Fibroblast of villous mesenchyme (primary cell): ENCODE measurements around the gene HECW1. TPM values are rescaled to one million over a fixed set of nuclear protein-coding genes. Genes with fewer than 3 reads are reported as not detected.
A peak's percentile ranks its signal among the peaks of the same experiment; 100 is the strongest.

Experiments
- DNase-seq: peaks from one replicate; pipeline ENCODE4 v3.0.0-alpha.2; 2010; ENCODE audit warnings: low read depth
- H3K4me3 ChIP-seq: 2 replicates; pipeline ENCODE4 v1.5.1; 2011; ENCODE audit warnings: low read depth, mild to moderate bottlenecking, low read length
- CTCF ChIP-seq: IDR thresholded peaks from 2 replicates; pipeline ENCODE4 v1.5.1; 2012; ENCODE audit warnings: low read depth, mild to moderate bottlenecking, low read length; ENCODE audit not compliant: insufficient read depth
- total RNA-seq: library from RNA; depleted of rRNA; stranded (reverse); fragments of >200 nt; gene quantifications from 2 replicates; pipeline ENCODE4 v1.2.3, GENCODE V29; 2012

The HECW1 gene
- total RNA-seq, 1 donor: 1.7 TPM

GRCh38 chr7:43362652-43363034, 250.2 kb downstream of the HECW1 start:
- DNase-seq: no peak

GRCh38 chr7:43363035-43363791, 250.8 kb downstream of the HECW1 start:
- no peak for TF ChIP-seq CTCF
- H3K4me3 ChIP-seq: no peak overlapping the region
- peak; percentile 73 for DNase-seq

More at GRCh38 chr7:43362652-43363034, 250.2 kb downstream of the HECW1 start:
- no peak overlapping the region for H3K4me3 ChIP-seq
- no peak for TF ChIP-seq CTCF

GRCh38 chr7:43364391-43364790, 251.9 kb downstream of the HECW1 start:
- DNase-seq: no peak
- no peak overlapping the region for H3K4me3 ChIP-seq
- no peak for TF ChIP-seq CTCF

- no peak overlapping the region for H3K4me3 ChIP-seq
- no peak for DNase-seq
- no peak for TF ChIP-seq CTCF
Observed at GRCh38 chr7:43372676-43373355, 260.4 kb downstream of the HECW1 start.

GRCh38 chr7:43377196-43377960, 264.9 kb downstream of the HECW1 start:
- no peak overlapping the region for H3K4me3 ChIP-seq
- no peak for DNase-seq
- TF ChIP-seq CTCF: no peak

GRCh38 chr7:43379210-43379609, 266.8 kb downstream of the HECW1 start:
- no peak for DNase-seq
- H3K4me3 ChIP-seq: no peak overlapping the region
- no peak for TF ChIP-seq CTCF
